Memory B cell (primary cell): ENCODE results near the gene OR51A7.
"Not testable (repeated sequence)": the region's sequence is repeated elsewhere in the genome, so short reads cannot be mapped to it uniquely, and the experiment has no call there.

Experiments
- ATAC-seq: fragments of 150-1000 bp; cut with Tn5 transposase; 2 replicates; pipeline ENCODE4 v1.10.0; 2021; ENCODE audit warnings: low read depth, mild to moderate bottlenecking, moderate library complexity
- DNase-seq, 2 donors: peaks; one replicate each; pipeline ENCODE4 v3.0.0; 2022; ENCODE audit warnings: low spot score in 2 of 2
- H3K27ac Mint-ChIP-seq: one replicate; pipeline ENCODE4 v1.8.0; 2022; ENCODE audit warnings: mild to moderate bottlenecking, moderate library complexity, mixed read lengths
- H3K27me3 Mint-ChIP-seq: one replicate; pipeline ENCODE4 v1.8.0; 2022; ENCODE audit warnings: mixed read lengths
- H3K36me3 Mint-ChIP-seq: one replicate; pipeline ENCODE4 v1.8.0; 2022; ENCODE audit warnings: mild to moderate bottlenecking, mixed read lengths
- H3K4me1 Mint-ChIP-seq: one replicate; pipeline ENCODE4 v1.8.0; 2022; ENCODE audit warnings: mixed read lengths
- H3K4me3 Mint-ChIP-seq: one replicate; pipeline ENCODE4 v1.8.0; 2022; ENCODE audit warnings: mild to moderate bottlenecking, moderate library complexity, mixed read lengths
- H3K9me3 Mint-ChIP-seq: one replicate; pipeline ENCODE4 v1.8.0; 2022; ENCODE audit warnings: mixed read lengths

OR51A7 gene

GRCh38 chr11:4919250-4919649, 15.7 kb downstream of the OR51A7 start, which contains the start of gene OR51G2:
TSS of gene OR51G2 (minus strand) at chr11:4919350. CDS start at chr11:4915663, 3,687 bp downstream.
- Mint-ChIP-seq H3K27ac (no peak within 1 kb of the TSS), H3K9me3 (no peaks in the 10 kb centered on the region), H3K27me3 (peaks cover 8% of the 10 kb centered on the region), H3K36me3 (no peaks in the 10 kb centered on the region), H3K4me1 (no peaks in the 10 kb centered on the region), H3K4me3 (no peak within 1 kb of the TSS)
- DNase-seq (no peak), ATAC-seq (no peak)

- no peaks in the 10 kb centered on the region for H3K36me3 Mint-ChIP-seq
- H3K4me3 Mint-ChIP-seq: no peak overlapping the region
- no peak for ATAC-seq
- no peaks in the 10 kb centered on the region for H3K4me1 Mint-ChIP-seq
- DNase-seq: no peak
- peaks cover 8% of the 10 kb centered on the region for H3K27me3 Mint-ChIP-seq
- H3K9me3 Mint-ChIP-seq: no peaks in the 10 kb centered on the region
- H3K27ac Mint-ChIP-seq: no peak overlapping the region
Observed at GRCh38 chr11:4921796-4922195, 18.2 kb downstream of the OR51A7 start.

GRCh38 chr11:4922304-4922703, 18.7 kb downstream of the OR51A7 start:
- Mint-ChIP-seq H3K27me3 (peaks cover 8% of the 10 kb centered on the region), H3K4me3 (no peak overlapping the region), H3K4me1 (no peaks in the 10 kb centered on the region), H3K36me3 (no peaks in the 10 kb centered on the region), H3K9me3 (no peaks in the 10 kb centered on the region), H3K27ac (no peak overlapping the region)
- DNase-seq (no peak), ATAC-seq (no peak)

GRCh38 chr11:4924239-4924638, 20.7 kb downstream of the OR51A7 start, which contains the start of gene OR51G1:
TSS of gene OR51G1 (minus strand) at chr11:4924339. CDS start at chr11:4924339, 0 bp downstream.
- Mint-ChIP-seq H3K4me1 (no peaks in the 10 kb centered on the region), H3K27ac (no peak within 1 kb of the TSS), H3K27me3 (peaks cover 8% of the 10 kb centered on the region), H3K36me3 (no peaks in the 10 kb centered on the region), H3K4me3 (no peak within 1 kb of the TSS), H3K9me3 (no peaks in the 10 kb centered on the region)
- ATAC-seq (no peak), DNase-seq (no peak)

- DNase-seq (no peak), ATAC-seq (no peak)
- H3K27me3 Mint-ChIP-seq: peaks cover 8% of the 10 kb centered on the region
- H3K4me3 Mint-ChIP-seq: no peak overlapping the region
- H3K36me3 Mint-ChIP-seq: no peaks in the 10 kb centered on the region
- H3K9me3 Mint-ChIP-seq: no peaks in the 10 kb centered on the region
- no peak overlapping the region for H3K27ac Mint-ChIP-seq
- no peaks in the 10 kb centered on the region for H3K4me1 Mint-ChIP-seq
Observed at GRCh38 chr11:4926608-4927007, 23.0 kb downstream of the OR51A7 start.

- Mint-ChIP-seq H3K4me3 (no peak overlapping the region), H3K36me3 (no peaks in the 10 kb centered on the region), H3K4me1 (no peaks in the 10 kb centered on the region), H3K27me3 (peaks cover 2% of the 10 kb centered on the region), H3K27ac (no peak overlapping the region), H3K9me3 (no peaks in the 10 kb centered on the region)
- DNase-seq: no peak
- ATAC-seq: no peak
Observed at GRCh38 chr11:4932751-4933150, 29.2 kb downstream of the OR51A7 start.

- Mint-ChIP-seq H3K36me3 (no peaks in the 10 kb centered on the region), H3K9me3 (no peaks in the 10 kb centered on the region), H3K27ac (no peak overlapping the region), H3K4me3 (no peak overlapping the region), H3K4me1 (no peaks in the 10 kb centered on the region), H3K27me3 (peaks cover 6% of the 10 kb centered on the region)
- ATAC-seq: no peak
- no peak for DNase-seq
Observed at GRCh38 chr11:4936745-4937144, 33.2 kb downstream of the OR51A7 start.

GRCh38 chr11:4947505-4947904, 43.9 kb downstream of the OR51A7 start, which contains the start of gene OR51A4:
TSS of gene OR51A4 (minus strand) at chr11:4947605. CDS start at chr11:4947100, 505 bp downstream.
- Mint-ChIP-seq H3K27me3 (no peaks in the 10 kb centered on the region), H3K9me3 (no peaks in the 10 kb centered on the region), H3K36me3 (no peaks in the 10 kb centered on the region), H3K4me3 (no peak within 1 kb of the TSS), H3K4me1 (no peaks in the 10 kb centered on the region), H3K27ac (no peak within 1 kb of the TSS)
- no peak for ATAC-seq
- DNase-seq: no peak

GRCh38 chr11:4955613-4956012, 52.0 kb downstream of the OR51A7 start, which contains the start of gene OR51A2:
TSS of gene OR51A2 (minus strand) at chr11:4955713. CDS start at chr11:4955713, 0 bp downstream.
- not testable (repeated sequence) for H3K9me3 Mint-ChIP-seq, ATAC-seq, H3K27me3 Mint-ChIP-seq, DNase-seq, H3K4me1 Mint-ChIP-seq, H3K27ac Mint-ChIP-seq, H3K4me3 Mint-ChIP-seq, H3K36me3 Mint-ChIP-seq

- no peak overlapping the region for H3K4me3 Mint-ChIP-seq
- no peak overlapping the region for H3K27ac Mint-ChIP-seq
- DNase-seq (no peak), ATAC-seq (no peak)
- no peaks in the 10 kb centered on the region for H3K4me1 Mint-ChIP-seq
- peaks cover 1% of the 10 kb centered on the region for H3K9me3 Mint-ChIP-seq
- no peaks in the 10 kb centered on the region for H3K36me3 Mint-ChIP-seq
- peaks cover 2% of the 10 kb centered on the region for H3K27me3 Mint-ChIP-seq
Observed at GRCh38 chr11:4957396-4957795, 53.8 kb downstream of the OR51A7 start.
